NCI-H226 (cell line): ENCODE measurements around the gene MLPH.

Experiments used
- DNase-seq: peaks from one replicate; pipeline ENCODE4 v3.0.0-alpha.2; 2015

The MLPH gene

GRCh38 chr2:237479747-237480146, 7.3 kb upstream of the MLPH start:
- no peak for DNase-seq

- no peak for DNase-seq
These were observed 6.5 kb upstream of the MLPH start for GRCh38 chr2:237480556-237480955.

GRCh38 chr2:237480988-237481525, 6.0 kb upstream of the MLPH start:
- DNase-seq, result no peak

- DNase-seq, result no peak
These were observed 4.6 kb upstream of the MLPH start for GRCh38 chr2:237482485-237482884.

- no peak for DNase-seq
These were observed 3.9 kb upstream of the MLPH start for GRCh38 chr2:237483018-237483731.

GRCh38 chr2:237485304-237485703, 1.7 kb upstream of the MLPH start:
- no peak for DNase-seq

GRCh38 chr2:237485844-237486243, 1.2 kb upstream of the MLPH start:
- DNase-seq, result no peak

GRCh38 chr2:237486334-237486818, 675 bp upstream of the MLPH start:
- no peak for DNase-seq

GRCh38 chr2:237487496-237487895, 445 bp downstream of the MLPH start:
- DNase-seq, result no peak

- DNase-seq, result no peak
These were observed 1.2 kb downstream of the MLPH start for GRCh38 chr2:237488295-237488694.

- peak; percentile 46 for DNase-seq
These were observed 2.1 kb downstream of the MLPH start for GRCh38 chr2:237488901-237489860.

- DNase-seq, result no peak
These were observed 3.1 kb downstream of the MLPH start for GRCh38 chr2:237490009-237490711.

- no peak for DNase-seq
These were observed 3.7 kb downstream of the MLPH start for GRCh38 chr2:237490795-237491194.

- no peak for DNase-seq
These were observed 4.6 kb downstream of the MLPH start for GRCh38 chr2:237491515-237492118.

- DNase-seq, result no peak
These were observed 5.3 kb downstream of the MLPH start for GRCh38 chr2:237492137-237492890.

GRCh38 chr2:237494066-237494465, 7.0 kb downstream of the MLPH start:
- DNase-seq, result no peak

GRCh38 chr2:237495521-237496117, 8.6 kb downstream of the MLPH start:
- no peak for DNase-seq

GRCh38 chr2:237496428-237496827, 9.4 kb downstream of the MLPH start:
- no peak for DNase-seq

- no peak for DNase-seq
These were observed 10.2 kb downstream of the MLPH start for GRCh38 chr2:237497009-237497837.

- no peak for DNase-seq
These were observed 10.8 kb downstream of the MLPH start for GRCh38 chr2:237497838-237498186.
